CD14-positive monocyte (primary cell): ENCODE data around the gene NLRP3. TPM values are rescaled to one million over a fixed set of nuclear protein-coding genes. Genes with fewer than 3 reads are reported as not detected.

Source experiments
- DNase-seq, 3 donors: peaks; one replicate each; pipeline ENCODE4 v3.0.0-alpha.2; 2011 to 2022
- H2AFZ ChIP-seq: 2 replicates; pipeline ENCODE4 v1.6.0; 2012; ENCODE audit warnings: mild to moderate bottlenecking, low read depth, low read length, inconsistent platforms; ENCODE audit not compliant: insufficient read depth, poor library complexity, severe bottlenecking
- H3K27ac ChIP-seq, 2 donors: 1 replicate in 1 of 2; 2 replicates in 1 of 2; pipeline ENCODE4 v1.5.1; 2012 to 2013; ENCODE audit warnings: low read length in 2 of 2, control low read depth in 1 of 2, inconsistent platforms in 1 of 2, low read depth in 1 of 2, mild to moderate bottlenecking in 1 of 2
- H3K27me3 ChIP-seq, 2 donors: one replicate each; pipeline versions ENCODE4 v1.6.0 to v1.6.1; 2011 to 2013; ENCODE audit warnings: low read length in 2 of 2; ENCODE audit not compliant: control insufficient read depth in 2 of 2, insufficient read depth in 2 of 2
- H3K36me3 ChIP-seq, 2 donors: replicated peaks in 1 of 2; 1 replicate in 1 of 2; 2 replicates in 1 of 2; pipeline versions ENCODE4 v1.5.1 to v1.6.1; 2012 to 2013; ENCODE audit warnings: low read length in 2 of 2, control low read depth in 1 of 2, inconsistent platforms in 1 of 2, mild to moderate bottlenecking in 1 of 2; ENCODE audit not compliant: insufficient read depth in 2 of 2, control insufficient read depth in 1 of 2
- H3K4me1 ChIP-seq, 2 donors: 1 replicate in 1 of 2; 2 replicates in 1 of 2; pipeline versions ENCODE4 v1.5.1 to v1.6.1; 2012 to 2013; ENCODE audit warnings: low read length in 2 of 2, control low read depth in 1 of 2, inconsistent platforms in 1 of 2, mild to moderate bottlenecking in 1 of 2, moderate library complexity in 1 of 2; ENCODE audit not compliant: insufficient read depth in 2 of 2, control insufficient read depth in 1 of 2
- H3K4me2 ChIP-seq: replicated peaks from 2 replicates; pipeline ENCODE3; 2012; ENCODE audit warnings: low read length, moderate library complexity, mild to moderate bottlenecking; ENCODE audit not compliant: poor library complexity, severe bottlenecking; ENCODE audit errors: extremely low read depth
- H3K4me3 ChIP-seq, 3 experiments: fragments of 200-600 bp in 1 of 3; sonication (generic) in 1 of 3; replicated peaks in 1 of 3; 1 replicate in 2 of 3; 2 replicates in 1 of 3; pipeline ENCODE4 v1.5.1; 2011 to 2013; ENCODE audit warnings: low read length in 3 of 3, mild to moderate bottlenecking in 3 of 3, control low read depth in 2 of 3, low read depth in 2 of 3, inconsistent platforms in 1 of 3, moderate library complexity in 1 of 3
- H3K79me2 ChIP-seq: 2 replicates; pipeline ENCODE4 v1.6.0; 2012; ENCODE audit warnings: mild to moderate bottlenecking, control low read depth, inconsistent platforms, low read length, moderate library complexity; ENCODE audit not compliant: insufficient read depth
- H3K9ac ChIP-seq: 2 replicates; pipeline ENCODE4 v1.6.0; 2017; ENCODE audit warnings: low read length, mild to moderate bottlenecking; ENCODE audit not compliant: insufficient read depth, poor library complexity, severe bottlenecking
- H3K9me3 ChIP-seq, 2 donors: replicated peaks in 1 of 2; 1 replicate in 1 of 2; 2 replicates in 1 of 2; pipeline versions ENCODE4 v1.5.1 to v1.6.1; 2012 to 2013; ENCODE audit warnings: low read length in 2 of 2, control low read depth in 1 of 2; ENCODE audit not compliant: control insufficient read depth in 1 of 2, insufficient read depth in 1 of 2
- H4K20me1 ChIP-seq: 2 replicates; pipeline ENCODE4 v1.6.0; 2012; ENCODE audit warnings: mild to moderate bottlenecking, low read length, control low read depth, moderate library complexity; ENCODE audit not compliant: insufficient read depth
- H3K27ac Mint-ChIP-seq, 7 donors: one replicate each; pipeline ENCODE4 v1.8.0; 2020; ENCODE audit warnings: mild to moderate bottlenecking in 7 of 7, mixed read lengths in 7 of 7, moderate library complexity in 6 of 7, inconsistent platforms in 2 of 7
- H3K27me3 Mint-ChIP-seq, 3 donors: one replicate each; pipeline ENCODE4 v1.8.0; 2021 to 2022; ENCODE audit warnings: low read depth in 3 of 3, mild to moderate bottlenecking in 3 of 3, mixed read lengths in 3 of 3, moderate library complexity in 3 of 3, inconsistent platforms in 1 of 3
- H3K36me3 Mint-ChIP-seq, 2 donors: one replicate each; pipeline ENCODE4 v1.8.0; 2020; ENCODE audit warnings: mixed read lengths in 2 of 2, inconsistent platforms in 1 of 2, mild to moderate bottlenecking in 1 of 2
- H3K4me1 Mint-ChIP-seq: one replicate; pipeline ENCODE4 v1.8.0; 2020; ENCODE audit warnings: mild to moderate bottlenecking, mixed read lengths
- H3K4me3 Mint-ChIP-seq, 2 donors: one replicate each; pipeline ENCODE4 v1.8.0; 2020; ENCODE audit warnings: mild to moderate bottlenecking in 2 of 2, mixed read lengths in 2 of 2, moderate library complexity in 1 of 2
- H3K9me3 Mint-ChIP-seq, 7 donors: one replicate each; pipeline ENCODE4 v1.8.0; 2020 to 2022; ENCODE audit warnings: mixed read lengths in 7 of 7, mild to moderate bottlenecking in 6 of 7, moderate library complexity in 6 of 7, inconsistent platforms in 2 of 7
- CTCF ChIP-seq: fragments of 200-600 bp; IDR thresholded peaks from one replicate; pipeline ENCODE4 v1.8.0; 2022; ENCODE audit warnings: antibody characterized with exemption, mild to moderate bottlenecking
- WGBS: methylation state at CpG from one replicate; pipeline ENCODE4 v1.1.5; 2013; ENCODE audit warnings: missing lambda C conversion rate; ENCODE audit not compliant: insufficient coverage; 5-methylcytosine and 5-hydroxymethylcytosine counted together
- intact Hi-C, 2 donors: fragments of 100-400 bp; cut with micrococcal nuclease; formaldehyde crosslinking; loops; one replicate each; pipeline versions ENCODE4 v1.15.0 to v1.15.1; 2023
- polyA plus RNA-seq, 3 donors: library from polyadenylated mRNA; depleted of rRNA in 1 of 3; unstranded in 2 of 3; stranded (reverse) in 1 of 3; fragments of 300-500 nt in 2 of 3; fragments of >200 nt in 1 of 3; fragmentation: Illumina TruSeq in 2 of 3; gene quantifications; 1 replicate in 2 of 3; 2 replicates in 1 of 3; pipeline ENCODE4 v1.2.3, GENCODE V29; 2012 to 2021

Gene NLRP3
- polyA plus RNA-seq, 3 donors: 56.2 to 400 (median 61.9) TPM

GRCh38 chr1:247482747-247483146 lies 66.8 kb downstream of the NLRP3 start:
- H3K27ac ChIP-seq: no peak overlapping the region
- H3K9ac ChIP-seq: no peak overlapping the region
- no peaks in the 10 kb centered on the region for H3K36me3 ChIP-seq
- Mint-ChIP-seq H3K4me1 (peaks cover 2% of the 10 kb centered on the region), H3K27me3 (peaks cover 0 to 4% (median 0%) of the 10 kb centered on the region in 3 donors), H3K27ac (no peak overlapping the region), H3K9me3 (no peaks in the 10 kb centered on the region), H3K4me3 (no peak overlapping the region), H3K36me3 (no peaks in the 10 kb centered on the region)
- no peaks in the 10 kb centered on the region for H3K9me3 ChIP-seq
- H3K4me1 ChIP-seq: no peaks in the 10 kb centered on the region
- no peak for DNase-seq
- TF ChIP-seq CTCF: no peak
- no peak overlapping the region for H2AFZ ChIP-seq
- no CpG with 5 or more reads among the region's 1 CpG for WGBS
- no peak overlapping the region for H3K4me3 ChIP-seq
- H3K27me3 ChIP-seq: no peaks in the 10 kb centered on the region
- intact Hi-C loops: loop anchor here (5.0 to 10.0 kb wide), 3 partner anchors 35 to 68 kb away; partner anchors contain the start of gene NLRP3 (in 1 of the 2)
- no peaks in the 10 kb centered on the region for H3K79me2 ChIP-seq
- no peak overlapping the region for H3K4me2 ChIP-seq
- H4K20me1 ChIP-seq: no peaks in the 10 kb centered on the region

GRCh38 chr1:247487057-247487456 lies 71.1 kb downstream of the NLRP3 start:
- H3K27ac Mint-ChIP-seq: peak overlapping the region in 1 of 7 donors; percentile 64
- intact Hi-C loops: loop anchor here (5.0 to 10.0 kb wide), 4 partner anchors 62 to 115 kb away; partner anchors contain the start of gene NLRP3 (in 1 of the 2)
- H3K9ac ChIP-seq: no peak overlapping the region
- no peak overlapping the region for H3K27ac ChIP-seq
- no peaks in the 10 kb centered on the region for H4K20me1 ChIP-seq
- H3K27me3 ChIP-seq: no peaks in the 10 kb centered on the region
- peaks cover 0 to 5% (median 0%) of the 10 kb centered on the region in 3 donors for H3K27me3 Mint-ChIP-seq
- H3K79me2 ChIP-seq: no peaks in the 10 kb centered on the region
- no peak overlapping the region for H3K4me2 ChIP-seq
- no peak overlapping the region for H3K4me3 Mint-ChIP-seq
- no peaks in the 10 kb centered on the region for H3K9me3 ChIP-seq
- H2AFZ ChIP-seq: no peak overlapping the region
- H3K4me3 ChIP-seq: no peak overlapping the region
- H3K4me1 Mint-ChIP-seq: peaks cover 2% of the 10 kb centered on the region
- TF ChIP-seq CTCF: peak; percentile 83
- no peaks in the 10 kb centered on the region for H3K9me3 Mint-ChIP-seq
- no peaks in the 10 kb centered on the region for H3K36me3 ChIP-seq
- no peaks in the 10 kb centered on the region for H3K4me1 ChIP-seq
- no peaks in the 10 kb centered on the region for H3K36me3 Mint-ChIP-seq
- DNase-seq: peak; percentile 61 to 70 (median 68)
